Caco-2 (cell line): ENCODE results near the gene FHL1. TPM values are rescaled to one million over a fixed set of nuclear protein-coding genes. Genes with fewer than 3 reads are reported as not detected.

Experiments used
- BruUV-seq: library from RNA; stranded (reverse); fragments of 400-500 nt; replicated peaks from 2 replicates; lab custom pipeline; 2021; lab: Mats Ljungman, UMichigan
- CTCF ChIA-PET: fragments of 300-600 bp; sonication (Branson Sonifier 250); formaldehyde crosslinking; loops from one replicate; lab custom pipeline; 2022; ENCODE audit warnings: antibody characterized with exemption; lab: Charles Lee
- POLR2A ChIA-PET: fragments of 300-600 bp; sonication (Branson Sonifier 250); formaldehyde crosslinking; loops from one replicate; lab custom pipeline; 2022; ENCODE audit warnings: antibody characterized with exemption; lab: Charles Lee
- DNase-seq, 2 experiments: peaks; one replicate each; pipeline versions ENCODE4 v3.0.0 to v3.0.0-alpha.2; 2020 to 2022
- H3K27me3 ChIP-seq: replicated peaks from 2 replicates; pipeline ENCODE4 v1.6.0; 2011; ENCODE audit warnings: low read length; ENCODE audit not compliant: control insufficient read depth, insufficient read depth
- H3K36me3 ChIP-seq: 2 replicates; pipeline ENCODE4 v1.5.1; 2011; ENCODE audit warnings: low read length; ENCODE audit not compliant: control insufficient read depth, insufficient read depth
- H3K4me1 ChIP-seq: fragments of 250-450 bp; sonication (Bioruptor Pico); 2 replicates; pipeline ENCODE4 v1.5.1; 2020; ENCODE audit warnings: mild to moderate bottlenecking
- H3K4me3 ChIP-seq: 2 replicates; pipeline ENCODE4 v1.5.1; 2011; ENCODE audit warnings: low read depth, mild to moderate bottlenecking, control low read depth, low read length
- H3K9me3 ChIP-seq: fragments of 250-450 bp; sonication (Bioruptor Pico); 2 replicates; pipeline ENCODE4 v1.5.1; 2020; ENCODE audit warnings: mild to moderate bottlenecking, moderate library complexity
- H3K27ac Mint-ChIP-seq: one replicate; pipeline ENCODE4 v1.8.0; 2022; ENCODE audit warnings: mixed read lengths; ENCODE audit not compliant: unreplicated experiment
- H3K27me3 Mint-ChIP-seq: one replicate; pipeline ENCODE4 v1.8.0; 2022; ENCODE audit warnings: mixed read lengths; ENCODE audit not compliant: insufficient read depth, unreplicated experiment
- H3K36me3 Mint-ChIP-seq: one replicate; pipeline ENCODE4 v1.8.0; 2022; ENCODE audit warnings: mild to moderate bottlenecking, mixed read lengths; ENCODE audit not compliant: insufficient read depth, unreplicated experiment
- H3K4me1 Mint-ChIP-seq: one replicate; pipeline ENCODE4 v1.8.0; 2022; ENCODE audit warnings: low read depth, mixed read lengths; ENCODE audit not compliant: unreplicated experiment
- H3K4me3 Mint-ChIP-seq: one replicate; pipeline ENCODE4 v1.8.0; 2022; ENCODE audit warnings: mild to moderate bottlenecking, moderate library complexity, mixed read lengths; ENCODE audit not compliant: unreplicated experiment
- H3K9me3 Mint-ChIP-seq: one replicate; pipeline ENCODE4 v1.8.0; 2022; ENCODE audit warnings: mixed read lengths; ENCODE audit not compliant: unreplicated experiment
- intact Hi-C: fragments of 100-400 bp; cut with micrococcal nuclease; formaldehyde crosslinking; loops from one replicate; pipeline ENCODE4 v1.10.0; 2022; ENCODE audit not compliant: unreplicated experiment
- total RNA-seq: library from RNA; stranded (reverse); gene quantifications from 2 replicates; pipeline ENCODE4 v1.2.3, GENCODE V29; 2022
- TF ChIP-seq, protein P1 (sequence below), 2 experiments: fragments of 200-600 bp in 1 of 2; IDR thresholded peaks; 1 replicate in 1 of 2; 2 replicates in 1 of 2; pipeline versions ENCODE4 v1.5.1 to v1.8.0; 2011 to 2022; ENCODE audit warnings: antibody characterized with exemption in 1 of 2, control low read depth in 1 of 2, inconsistent platforms in 1 of 2, low read depth in 1 of 2, low read length in 1 of 2, mild to moderate bottlenecking in 1 of 2, moderate library complexity in 1 of 2; ENCODE audit not compliant: insufficient read depth in 1 of 2, severe bottlenecking in 1 of 2, unreplicated experiment in 1 of 2

Gene FHL1
- total RNA-seq, 1 experiment from 2014 or later = 0.16 TPM

DNA sequence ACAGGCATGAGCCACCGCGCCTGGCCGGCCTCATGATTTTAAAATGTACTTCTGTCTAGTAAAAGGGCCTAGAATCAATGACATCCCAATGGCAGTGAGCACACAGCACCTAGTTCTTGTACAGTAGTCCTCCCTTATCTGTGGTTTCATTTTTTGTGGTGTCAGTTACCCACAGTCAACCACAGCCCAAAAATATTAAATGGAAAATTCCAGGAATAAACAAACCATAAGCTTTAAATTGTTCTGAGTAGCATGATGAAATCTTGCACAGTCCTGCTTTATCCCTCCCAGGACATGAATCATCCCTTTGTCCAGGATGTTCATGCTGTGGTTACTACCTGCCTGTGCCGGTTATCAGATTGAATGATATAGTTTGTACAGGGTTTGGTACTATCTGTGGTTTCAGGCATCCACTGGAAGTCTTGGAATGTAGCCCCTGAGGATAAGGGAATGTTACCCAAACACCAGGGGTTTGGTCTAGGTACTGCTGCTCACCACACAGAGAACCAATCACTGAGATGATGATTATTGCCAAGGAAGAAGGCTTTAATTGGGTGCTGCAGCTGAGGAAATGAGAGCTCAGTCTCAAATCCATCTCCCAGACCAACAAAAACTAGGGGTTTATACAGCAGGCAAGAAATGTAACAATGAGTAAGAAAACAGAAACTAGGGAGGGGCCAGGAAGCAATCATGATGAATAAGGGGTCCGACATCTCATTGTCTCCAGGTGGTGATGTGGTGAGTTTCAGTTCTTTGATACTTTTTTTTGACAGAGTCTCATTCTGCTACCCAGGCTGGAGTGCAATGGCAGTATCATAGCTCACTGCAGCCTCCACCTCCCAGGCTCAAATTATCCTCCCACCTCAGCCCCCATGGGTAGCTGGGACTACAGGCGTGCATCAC, 16.2 kb upstream of the FHL1 start:
- intact Hi-C loops = no loop called here
- ChIA-PET CTCF (no interaction called here), POLR2A (no interaction called here)
- Mint-ChIP-seq H3K27ac (no peak overlapping the region), H3K27me3 (no peaks in the 10 kb centered on the region), H3K9me3 (no peaks in the 10 kb centered on the region), H3K4me3 (no peak overlapping the region), H3K4me1 (no peaks in the 10 kb centered on the region), H3K36me3 (no peaks in the 10 kb centered on the region)
- Histone ChIP-seq H3K27me3 (no peaks in the 10 kb centered on the region), H3K4me3 (no peak overlapping the region), H3K4me1 (no peaks in the 10 kb centered on the region), H3K36me3 (no peaks in the 10 kb centered on the region), H3K9me3 (no peaks in the 10 kb centered on the region)
- TF ChIP-seq, protein P1, sequence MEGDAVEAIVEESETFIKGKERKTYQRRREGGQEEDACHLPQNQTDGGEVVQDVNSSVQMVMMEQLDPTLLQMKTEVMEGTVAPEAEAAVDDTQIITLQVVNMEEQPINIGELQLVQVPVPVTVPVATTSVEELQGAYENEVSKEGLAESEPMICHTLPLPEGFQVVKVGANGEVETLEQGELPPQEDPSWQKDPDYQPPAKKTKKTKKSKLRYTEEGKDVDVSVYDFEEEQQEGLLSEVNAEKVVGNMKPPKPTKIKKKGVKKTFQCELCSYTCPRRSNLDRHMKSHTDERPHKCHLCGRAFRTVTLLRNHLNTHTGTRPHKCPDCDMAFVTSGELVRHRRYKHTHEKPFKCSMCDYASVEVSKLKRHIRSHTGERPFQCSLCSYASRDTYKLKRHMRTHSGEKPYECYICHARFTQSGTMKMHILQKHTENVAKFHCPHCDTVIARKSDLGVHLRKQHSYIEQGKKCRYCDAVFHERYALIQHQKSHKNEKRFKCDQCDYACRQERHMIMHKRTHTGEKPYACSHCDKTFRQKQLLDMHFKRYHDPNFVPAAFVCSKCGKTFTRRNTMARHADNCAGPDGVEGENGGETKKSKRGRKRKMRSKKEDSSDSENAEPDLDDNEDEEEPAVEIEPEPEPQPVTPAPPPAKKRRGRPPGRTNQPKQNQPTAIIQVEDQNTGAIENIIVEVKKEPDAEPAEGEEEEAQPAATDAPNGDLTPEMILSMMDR (IDR thresholded peaks at IDR 0.05; ENCODE audit: insufficient read depth in 1 of 2, low read depth in 1 of 2, low read length in 1 of 2, severe bottlenecking in 1 of 2, unreplicated experiment in 1 of 2) = no peak
- no TSS peak for BruUV-seq
- DNase-seq = no peak

DNA sequence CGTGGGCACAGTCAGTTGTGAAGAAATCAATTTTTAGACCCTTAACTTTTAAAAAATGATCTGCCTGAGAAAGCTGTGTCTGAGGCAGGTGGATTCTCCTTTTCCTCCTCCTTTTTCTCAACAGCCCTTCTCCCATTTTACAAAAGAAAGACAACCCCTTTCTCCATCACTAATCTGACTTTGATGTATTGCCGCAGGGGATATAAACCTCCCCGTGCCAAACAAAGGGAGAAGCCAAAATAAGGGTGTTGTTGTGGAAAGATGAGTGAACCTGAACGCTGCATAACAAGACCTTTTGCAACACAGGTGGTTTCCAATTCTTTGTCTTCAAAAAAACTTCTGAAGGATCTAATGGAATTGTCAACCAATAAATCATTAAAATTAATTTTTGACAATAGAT, 8.4 kb upstream of the FHL1 start:
- no peak overlapping the region for H3K27ac Mint-ChIP-seq
- intact Hi-C loops = no loop called here
- H3K4me3 Mint-ChIP-seq = no peak overlapping the region
- no peaks in the 10 kb centered on the region for H3K4me1 Mint-ChIP-seq
- H3K4me3 ChIP-seq = no peak overlapping the region
- no peak for DNase-seq
- no peaks in the 10 kb centered on the region for H3K27me3 Mint-ChIP-seq
- ChIA-PET CTCF (no interaction called here), POLR2A (no interaction called here)
- no peaks in the 10 kb centered on the region for H3K36me3 ChIP-seq
- TF ChIP-seq, protein P1 (IDR thresholded peaks at IDR 0.05; ENCODE audit: insufficient read depth in 1 of 2, low read depth in 1 of 2, low read length in 1 of 2, severe bottlenecking in 1 of 2, unreplicated experiment in 1 of 2) = no peak
- no TSS peak for BruUV-seq
- no peaks in the 10 kb centered on the region for H3K36me3 Mint-ChIP-seq
- no peaks in the 10 kb centered on the region for H3K9me3 ChIP-seq
- H3K4me1 ChIP-seq = no peaks in the 10 kb centered on the region
- no peaks in the 10 kb centered on the region for H3K27me3 ChIP-seq
- H3K9me3 Mint-ChIP-seq = no peaks in the 10 kb centered on the region

DNA sequence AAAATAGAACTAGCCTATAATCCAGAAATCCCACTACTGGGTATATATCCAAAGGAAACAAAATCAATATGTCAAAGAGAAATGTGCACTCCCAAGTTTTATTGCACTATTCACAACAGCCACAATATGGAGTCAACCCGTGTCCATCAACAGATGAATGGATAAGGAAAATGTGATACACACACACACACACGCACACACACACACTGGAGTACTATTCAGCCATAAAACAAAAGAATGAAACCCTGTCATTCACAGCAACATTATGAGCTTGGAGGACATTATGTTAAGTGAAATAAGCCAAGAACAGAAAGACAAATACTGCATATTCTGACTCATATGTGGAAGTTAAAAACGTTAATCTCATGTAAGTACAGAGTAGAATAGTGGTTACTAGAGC, 5.8 kb upstream of the FHL1 start:
- Mint-ChIP-seq H3K4me3 (no peak overlapping the region), H3K27ac (no peak overlapping the region), H3K9me3 (no peaks in the 10 kb centered on the region), H3K4me1 (peaks cover 4% of the 10 kb centered on the region), H3K36me3 (peaks cover 5% of the 10 kb centered on the region), H3K27me3 (peaks cover 15% of the 10 kb centered on the region)
- Histone ChIP-seq H3K36me3 (no peaks in the 10 kb centered on the region), H3K9me3 (no peaks in the 10 kb centered on the region), H3K4me3 (no peak overlapping the region), H3K4me1 (no peaks in the 10 kb centered on the region), H3K27me3 (no peaks in the 10 kb centered on the region; the same call in 1 of the 2 replicates)
- ChIA-PET CTCF (no interaction called here), POLR2A (no interaction called here)
- TF ChIP-seq, protein P1 (IDR thresholded peaks at IDR 0.05; ENCODE audit: insufficient read depth in 1 of 2, low read depth in 1 of 2, low read length in 1 of 2, severe bottlenecking in 1 of 2, unreplicated experiment in 1 of 2) = no peak
- no TSS peak for BruUV-seq
- intact Hi-C loops = no loop called here
- DNase-seq = no peak
